ENCODE results near the gene BMP6. TPM values are rescaled to one million over a fixed set of nuclear protein-coding genes. Genes with fewer than 3 reads are reported as not detected.

The BMP6 gene
- polyA plus RNA-seq, 3 donors = not detected

DNA sequence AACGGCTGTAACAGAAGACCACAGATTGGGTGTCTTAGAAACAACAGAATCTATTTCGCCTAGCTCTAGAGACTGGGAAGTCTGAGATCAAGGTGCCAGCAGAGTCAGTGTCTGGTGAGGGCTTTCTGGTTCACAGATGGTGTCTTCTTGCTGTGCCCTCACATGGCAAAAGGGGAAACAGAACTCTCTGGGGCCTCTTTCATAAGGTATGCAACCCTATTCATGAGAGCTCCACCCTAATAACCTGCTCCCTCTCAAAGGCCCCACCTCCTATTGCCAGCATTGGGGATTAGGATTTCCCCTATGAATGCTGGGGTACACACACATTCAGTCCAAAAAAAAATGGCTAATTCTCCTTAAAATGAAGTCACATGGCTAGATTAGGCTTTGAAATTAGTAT, 174.7 kb downstream of the BMP6 start:
- H3K27me3 ChIP-seq (ENCODE audit: control insufficient read depth in 2 of 2, insufficient read depth in 2 of 2, low read length in 2 of 2) = no peaks in the 10 kb centered on the region
- peaks cover 88 to 93% of the 10 kb centered on the region in 2 donors for H3K36me3 ChIP-seq (replicated peaks in 1 of 2; ENCODE audit: control insufficient read depth in 1 of 2, insufficient read depth in 2 of 2, low read length in 2 of 2)
- H3K27ac ChIP-seq (ENCODE audit: low read depth in 1 of 2, low read length in 2 of 2) = no peak overlapping the region
- H3K9me3 ChIP-seq (replicated peaks in 1 of 2; ENCODE audit: control insufficient read depth in 1 of 2, insufficient read depth in 1 of 2, low read length in 2 of 2) = no peaks in the 10 kb centered on the region
- H3K9ac ChIP-seq (ENCODE audit: insufficient read depth, low read length, poor library complexity, severe bottlenecking) = no peak overlapping the region
- H3K4me1 ChIP-seq (ENCODE audit: control insufficient read depth in 1 of 2, insufficient read depth in 2 of 2, low read length in 2 of 2) = no peaks in the 10 kb centered on the region
- no peak overlapping the region for H2AFZ ChIP-seq (ENCODE audit: insufficient read depth, low read depth, low read length, poor library complexity, severe bottlenecking)
- no peak overlapping the region for H3K27ac Mint-ChIP-seq
- peaks cover 83 to 86% of the 10 kb centered on the region in 2 donors for H3K36me3 Mint-ChIP-seq
- H3K27me3 Mint-ChIP-seq (ENCODE audit: low read depth in 3 of 3) = peaks cover 0 to 2% (median 0%) of the 10 kb centered on the region in 3 donors
- no peak overlapping the region for H3K4me3 Mint-ChIP-seq
- H3K4me3 ChIP-seq (replicated peaks in 1 of 3; ENCODE audit: low read depth in 2 of 3, low read length in 3 of 3) = no peak overlapping the region
- H3K4me2 ChIP-seq (replicated peaks; ENCODE audit: extremely low read depth, low read length, poor library complexity, severe bottlenecking) = no peak overlapping the region
- peaks cover 11% of the 10 kb centered on the region for H3K79me2 ChIP-seq (ENCODE audit: insufficient read depth, low read length)
- H3K9me3 Mint-ChIP-seq = no peaks in the 10 kb centered on the region
- TF ChIP-seq CTCF (IDR thresholded peaks at IDR 0.05) = no peak
- peaks cover 4% of the 10 kb centered on the region for H3K4me1 Mint-ChIP-seq
- 89% methylated on average over 2 of the region's 2 CpGs for WGBS (ENCODE audit: insufficient coverage)
- DNase-seq = no peak
- intact Hi-C loops (cut with micrococcal nuclease) = no loop called here
- no peaks in the 10 kb centered on the region for H4K20me1 ChIP-seq (ENCODE audit: insufficient read depth, low read length)

GRCh38 chr6:7901056-7901455, 175.2 kb downstream of the BMP6 start:
- Histone ChIP-seq H3K4me1 (ENCODE audit: control insufficient read depth in 1 of 2, insufficient read depth in 2 of 2, low read length in 2 of 2) (no peaks in the 10 kb centered on the region), H3K36me3 (replicated peaks in 1 of 2; ENCODE audit: control insufficient read depth in 1 of 2, insufficient read depth in 2 of 2, low read length in 2 of 2) (peaks cover 83 to 88% of the 10 kb centered on the region in 2 donors), H3K4me2 (replicated peaks; ENCODE audit: extremely low read depth, low read length, poor library complexity, severe bottlenecking) (no peak overlapping the region), H3K79me2 (ENCODE audit: insufficient read depth, low read length) (peaks cover 15% of the 10 kb centered on the region), H3K9me3 (replicated peaks in 1 of 2; ENCODE audit: control insufficient read depth in 1 of 2, insufficient read depth in 1 of 2, low read length in 2 of 2) (no peaks in the 10 kb centered on the region), H3K27me3 (ENCODE audit: control insufficient read depth in 2 of 2, insufficient read depth in 2 of 2, low read length in 2 of 2) (no peaks in the 10 kb centered on the region), H3K4me3 (replicated peaks in 1 of 3; ENCODE audit: low read depth in 2 of 3, low read length in 3 of 3) (no peak overlapping the region), H3K27ac (ENCODE audit: low read depth in 1 of 2, low read length in 2 of 2) (no peak overlapping the region), H3K9ac (ENCODE audit: insufficient read depth, low read length, poor library complexity, severe bottlenecking) (no peak overlapping the region), H4K20me1 (ENCODE audit: insufficient read depth, low read length) (no peaks in the 10 kb centered on the region), H2AFZ (ENCODE audit: insufficient read depth, low read depth, low read length, poor library complexity, severe bottlenecking) (no peak overlapping the region)
- H3K9me3 Mint-ChIP-seq = no peaks in the 10 kb centered on the region
- H3K36me3 Mint-ChIP-seq = peaks cover 78 to 81% of the 10 kb centered on the region in 2 donors
- H3K27me3 Mint-ChIP-seq (ENCODE audit: low read depth in 3 of 3) = peaks cover 0 to 2% (median 0%) of the 10 kb centered on the region in 3 donors
- TF ChIP-seq CTCF (IDR thresholded peaks at IDR 0.05) = no peak
- peaks cover 4% of the 10 kb centered on the region for H3K4me1 Mint-ChIP-seq
- no peak overlapping the region for H3K4me3 Mint-ChIP-seq
- H3K27ac Mint-ChIP-seq = peak overlapping the region in 2 of 7 donors; percentile 15 to 22
- no peak for DNase-seq
- WGBS (ENCODE audit: insufficient coverage) = 82% methylated on average over 4 of the region's 9 CpGs
- intact Hi-C loops (cut with micrococcal nuclease) = no loop called here

Measured in CD14-positive monocyte (primary cell).